ENCODE data around the gene SEMA4D.
A peak's percentile ranks its signal among the peaks of the same experiment; 100 is the strongest.

Gene SEMA4D

DNA sequence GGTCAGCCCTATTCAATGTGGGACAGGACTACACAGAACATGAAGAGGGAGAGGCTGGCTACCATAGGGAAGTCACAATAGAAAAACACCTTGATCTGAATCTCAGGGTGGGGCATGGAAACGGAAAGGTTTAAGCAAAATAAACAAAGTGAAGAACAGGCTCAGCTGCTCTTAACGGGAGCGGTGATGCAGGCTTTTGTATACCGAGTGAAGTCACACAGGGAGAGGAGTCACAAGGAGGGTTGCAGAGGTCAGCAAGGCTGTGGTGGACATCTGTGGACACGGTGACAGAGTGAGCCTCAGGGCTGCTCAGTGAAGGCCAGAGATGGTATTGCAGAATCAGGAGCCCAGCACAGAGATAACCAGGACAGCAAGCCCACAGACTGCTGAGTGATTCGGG, 30.6 kb upstream of the SEMA4D start:
- DNase-seq: no peak

DNA sequence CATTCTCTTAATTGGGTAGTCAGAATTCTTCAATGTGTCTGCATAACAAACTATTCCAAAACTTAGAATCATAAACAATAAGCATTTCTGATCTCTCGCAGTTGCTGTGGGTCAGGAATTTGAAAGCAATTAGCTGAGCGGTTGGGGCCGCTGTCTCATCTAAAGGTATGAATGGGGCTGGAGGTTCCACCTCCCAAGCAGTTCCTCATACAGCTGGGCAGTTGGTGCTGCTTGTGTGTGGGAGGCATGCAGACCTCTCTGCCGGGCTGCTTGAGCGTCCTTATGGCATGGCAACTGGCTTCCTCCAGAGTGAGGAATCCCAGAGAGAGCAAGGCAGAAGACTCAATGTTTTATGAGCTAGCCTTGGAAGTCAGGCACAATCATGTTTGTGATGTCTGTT, 30.2 kb upstream of the SEMA4D start:
- DNase-seq: peak; percentile 18 to 51

DNA sequence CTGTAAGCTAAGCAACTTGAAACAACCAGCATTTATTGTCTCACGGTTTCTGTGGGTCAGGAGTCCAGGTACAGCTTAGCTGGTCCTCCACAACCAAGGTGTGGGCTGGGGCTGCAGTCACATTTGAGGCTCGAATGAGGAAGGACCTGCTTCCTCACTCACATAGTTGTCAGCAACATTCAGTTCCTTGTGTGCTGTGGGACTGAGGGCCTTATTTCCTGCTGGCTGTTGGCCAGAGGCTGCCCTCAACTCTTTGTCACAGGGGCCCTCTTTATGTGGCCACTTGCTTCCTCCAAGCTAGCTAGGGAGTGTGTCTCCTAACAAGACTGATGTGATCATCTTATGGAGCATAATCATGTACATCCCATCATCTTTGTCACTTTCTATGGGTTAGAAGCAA, 29.2 kb upstream of the SEMA4D start:
- peak; percentile 90 to 95 for DNase-seq

DNA sequence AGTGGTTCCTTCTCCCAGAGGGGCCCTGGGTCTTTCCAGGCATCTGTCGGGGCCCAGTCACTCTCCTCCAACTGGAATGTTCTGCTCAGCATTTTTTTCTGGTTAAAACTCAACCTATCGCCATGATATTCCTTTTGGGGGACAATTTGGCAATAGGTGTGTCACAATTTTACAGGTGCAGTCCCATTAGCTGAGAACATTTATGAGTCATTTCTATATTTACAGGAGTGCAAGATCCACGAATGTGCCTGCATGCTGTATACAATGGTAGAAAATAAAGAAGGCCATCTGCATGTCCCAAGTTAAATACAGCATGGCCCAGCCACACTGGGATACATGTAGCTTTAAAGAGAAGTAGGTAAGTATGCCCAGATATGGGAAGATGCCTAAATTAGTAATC, 28.8 kb upstream of the SEMA4D start:
- no peak for DNase-seq

DNA sequence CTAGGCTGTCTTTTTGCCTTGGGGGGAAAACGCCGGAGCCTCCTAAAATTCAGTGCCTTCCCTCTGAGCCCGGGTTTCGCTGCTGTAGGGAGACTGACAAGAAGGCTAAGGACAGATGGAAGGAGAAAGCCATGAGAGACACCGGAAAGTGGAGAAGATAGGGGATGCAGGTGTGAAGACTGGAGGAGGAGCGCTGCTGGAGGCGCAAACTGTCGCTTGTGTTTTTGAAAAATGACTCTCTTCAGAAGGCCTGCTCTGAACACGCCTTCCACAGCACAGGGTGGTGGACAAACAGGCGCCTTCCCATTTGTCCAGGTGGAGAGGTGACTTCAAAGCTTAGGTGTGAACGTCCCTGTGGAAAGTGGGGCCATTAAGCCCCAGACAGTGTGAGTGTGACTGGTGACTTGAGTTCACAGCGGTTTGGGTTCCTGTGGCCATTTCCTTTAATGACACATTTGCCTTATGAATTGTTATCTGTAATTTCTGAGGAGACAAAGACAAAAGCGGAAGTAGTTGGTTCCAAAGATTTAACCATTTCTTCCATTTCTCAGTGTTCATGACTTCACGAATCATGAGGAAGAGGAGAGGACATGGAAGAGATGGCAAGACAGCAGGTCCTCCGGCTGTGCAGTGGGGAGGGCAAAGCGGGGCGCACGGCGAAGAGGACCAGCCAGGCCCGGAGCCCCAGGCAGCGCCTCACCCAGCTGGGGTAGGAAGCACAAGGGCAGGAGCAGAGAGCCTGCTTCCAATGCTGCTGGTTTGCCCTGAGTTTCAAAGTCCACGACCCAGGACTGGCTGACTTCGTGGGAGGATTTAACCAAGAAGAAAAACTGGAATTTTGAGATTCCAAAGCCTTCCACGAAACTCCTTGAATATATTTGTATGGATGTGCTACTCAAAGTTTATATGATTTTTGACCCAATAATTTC, 27.8 kb upstream of the SEMA4D start:
- DNase-seq: peak; percentile 63 to 71

DNA sequence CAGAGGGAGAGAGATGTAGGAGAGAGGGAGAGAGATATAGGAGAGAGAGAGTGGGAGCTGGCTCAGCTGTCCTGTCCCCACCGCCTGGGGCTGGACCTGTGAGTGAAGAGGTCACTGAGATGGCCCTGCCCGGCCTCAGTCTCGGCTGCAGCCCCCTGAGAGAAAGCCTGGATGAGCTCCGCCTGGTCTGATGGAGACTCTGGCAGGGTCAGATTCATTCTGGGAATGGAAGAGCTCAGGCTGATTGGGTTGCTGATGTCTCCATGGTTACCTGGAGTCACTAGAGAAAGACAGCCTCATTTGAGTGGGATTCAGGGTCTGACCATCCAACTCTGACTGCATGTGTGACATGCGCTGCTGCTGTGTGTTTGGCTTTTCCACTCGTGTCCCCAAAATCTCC, 27.1 kb upstream of the SEMA4D start:
- no peak for DNase-seq

DNA sequence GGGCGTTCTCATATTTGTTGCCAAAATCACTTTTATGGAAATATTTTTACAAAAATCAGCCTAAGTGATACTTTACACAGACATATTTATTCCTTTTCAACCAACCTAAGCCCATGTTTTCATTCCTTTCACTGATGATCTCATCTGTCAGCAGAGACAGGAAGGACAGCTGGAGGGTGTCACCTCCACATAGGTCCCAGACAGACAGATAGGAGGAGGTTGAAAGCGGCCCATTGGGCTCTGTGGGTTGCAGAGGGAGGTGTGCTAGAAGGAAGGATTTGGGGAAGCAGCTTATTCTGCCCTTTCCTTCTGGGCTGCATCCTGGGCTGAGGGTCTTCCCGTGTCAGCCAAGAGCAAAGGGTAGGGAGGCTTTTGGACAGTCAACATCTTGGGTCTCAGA, 26.0 kb upstream of the SEMA4D start:
- peak; percentile 41 to 62 for DNase-seq

DNA sequence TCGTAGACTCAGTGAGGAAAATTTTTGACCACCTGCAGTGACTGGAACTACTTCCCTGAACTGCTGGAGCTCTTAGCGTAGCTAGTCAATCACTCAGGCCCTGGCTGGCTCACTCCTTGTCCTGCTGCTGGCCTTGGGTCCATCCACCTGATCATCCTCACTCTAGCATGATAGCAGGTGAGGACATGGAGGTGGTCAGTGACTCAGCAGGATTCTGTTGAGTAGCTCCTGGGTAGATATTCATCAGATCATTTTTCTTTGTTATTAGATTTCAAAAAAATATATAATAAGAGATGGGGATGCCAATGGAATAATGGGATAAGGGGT, 25.0 kb upstream of the SEMA4D start:
- DNase-seq: no peak

DNA sequence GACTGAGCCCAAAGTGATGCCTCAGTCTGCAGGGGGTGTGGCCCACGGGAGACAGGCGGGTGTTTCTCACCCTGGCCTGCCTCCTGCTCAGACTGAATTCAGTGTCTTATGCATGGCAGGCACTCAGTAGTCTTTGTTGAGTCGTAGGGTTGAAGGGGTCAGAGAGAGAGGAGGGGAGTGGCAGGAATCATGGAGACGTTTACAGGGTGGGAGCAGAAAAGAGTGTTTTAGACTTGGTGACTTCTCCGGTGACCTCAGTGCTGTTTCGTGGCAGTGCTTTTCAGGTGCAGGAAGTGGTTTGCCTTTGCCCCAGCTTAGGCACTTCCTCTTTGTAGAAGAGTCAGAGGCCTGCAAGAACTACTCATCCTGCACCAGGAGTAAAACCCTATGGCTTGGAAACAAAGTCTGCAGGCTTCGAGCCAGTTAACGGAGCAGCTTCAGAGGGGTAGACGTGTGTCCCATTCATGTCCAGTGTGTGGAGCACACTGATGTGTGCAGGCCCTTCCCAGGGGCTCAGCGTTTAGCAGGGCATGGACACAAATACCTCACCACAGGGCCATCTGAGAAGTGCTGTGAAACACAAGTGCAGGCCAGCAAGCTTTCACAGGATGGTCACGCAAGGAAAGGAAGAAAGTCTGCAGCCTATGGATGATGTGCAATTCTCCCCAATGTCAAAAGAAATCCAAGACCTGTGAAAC, 24.5 kb upstream of the SEMA4D start:
- peak; percentile 96 to 98 for DNase-seq

DNA sequence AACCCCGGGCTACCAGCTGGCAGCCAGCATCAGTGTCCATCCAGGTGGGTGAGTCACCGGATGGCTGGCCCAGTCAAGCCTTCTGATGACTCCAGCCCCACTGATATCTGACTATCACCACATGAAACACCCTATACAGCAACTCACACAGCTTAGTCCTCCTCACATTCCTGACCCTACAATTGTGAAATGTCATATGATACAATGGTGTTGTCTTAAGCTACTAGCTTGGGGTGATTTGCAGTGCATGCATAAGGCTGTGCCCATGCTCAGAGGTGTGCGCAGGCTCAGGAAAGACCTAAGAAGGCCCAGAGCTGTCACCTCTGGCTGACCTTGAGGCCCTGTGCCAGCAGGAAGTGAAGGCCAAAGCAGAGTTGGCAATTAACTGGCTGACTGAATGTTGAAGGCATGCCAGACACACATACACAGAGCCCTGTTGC, 21.5 kb upstream of the SEMA4D start:
- no peak for DNase-seq

DNA sequence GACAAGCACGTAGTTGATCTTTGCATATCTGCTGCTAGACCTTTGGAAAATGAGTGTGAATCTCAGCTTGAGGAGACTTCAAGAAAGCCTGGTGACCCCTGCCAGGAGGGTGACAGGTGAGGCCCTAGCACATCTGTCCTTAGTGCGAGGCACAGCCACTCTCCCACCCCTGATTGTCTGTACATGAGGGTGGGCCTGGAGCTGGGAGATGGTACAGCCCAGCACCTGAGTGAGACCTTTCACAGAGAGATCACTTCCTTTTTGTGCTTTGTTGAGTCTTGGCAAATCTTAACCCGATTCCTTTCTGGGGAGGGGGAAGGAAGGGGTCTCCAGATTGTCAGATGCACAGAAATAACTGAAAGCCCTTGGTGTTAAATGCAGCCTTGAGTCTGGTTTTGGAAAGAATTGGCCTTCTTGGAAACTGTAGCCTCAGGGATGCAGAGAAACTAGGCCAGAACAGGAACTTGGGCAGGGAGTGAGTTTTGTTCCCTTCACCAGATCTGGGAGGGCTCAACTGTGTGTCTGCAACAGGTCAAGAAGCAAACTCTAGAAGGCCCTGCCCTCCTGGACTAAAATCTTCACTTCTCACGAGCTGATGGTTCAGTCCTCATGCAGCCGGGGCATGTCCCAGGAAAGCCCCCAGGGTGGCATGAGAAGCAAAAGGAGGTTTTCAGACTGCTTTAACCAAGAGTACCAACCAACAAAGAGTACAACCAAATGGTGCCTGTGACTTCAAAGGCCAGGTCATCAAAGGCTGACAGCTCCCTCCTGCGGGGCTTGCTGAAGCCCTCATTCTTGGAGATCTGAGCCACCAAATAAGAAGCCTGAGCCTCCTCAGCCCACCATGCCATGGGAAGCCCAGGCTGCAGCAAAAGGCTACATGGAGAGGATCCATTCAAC, 20.8 kb upstream of the SEMA4D start:
- DNase-seq: peak in 1 of 2 experiments; percentile 15

DNA sequence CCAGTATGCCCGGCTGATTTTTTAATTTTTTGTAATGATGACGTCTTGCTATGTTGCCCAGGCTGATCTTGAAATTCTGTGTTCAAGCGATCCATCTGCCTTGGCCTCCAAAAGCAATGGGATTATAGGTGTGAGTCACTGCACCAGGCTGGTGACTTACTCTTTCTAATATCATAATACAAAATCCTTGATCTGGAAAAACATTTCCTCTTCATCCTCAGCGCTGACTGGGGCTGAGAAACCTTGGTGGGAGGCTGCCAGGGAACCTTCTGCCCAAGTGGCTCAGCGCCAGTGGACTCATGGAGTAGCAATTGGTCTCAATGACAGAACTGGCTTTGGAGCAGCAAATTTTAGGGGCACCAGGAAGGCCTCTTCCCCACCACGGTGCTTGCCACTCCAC, 17.5 kb upstream of the SEMA4D start:
- no peak for DNase-seq

DNA sequence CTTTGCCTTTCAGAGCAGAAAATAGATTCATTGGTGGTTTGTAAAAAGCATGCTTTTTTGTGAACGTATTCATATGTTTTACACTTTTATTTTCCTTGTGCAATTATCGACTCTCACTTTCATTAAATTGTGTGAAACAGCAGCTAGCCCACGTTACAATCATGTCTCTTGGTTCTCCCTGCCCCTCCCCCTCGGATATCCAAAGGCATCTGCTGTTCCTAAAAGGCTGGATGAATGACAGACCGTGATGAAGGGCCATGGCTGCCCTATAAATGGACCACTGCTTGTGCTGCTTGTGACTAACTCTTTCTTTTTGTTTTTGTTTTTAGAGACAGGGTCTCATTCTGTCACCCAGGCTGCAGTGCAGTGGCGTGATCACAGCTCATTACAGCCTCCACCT, 17.0 kb upstream of the SEMA4D start:
- DNase-seq: no peak

DNA sequence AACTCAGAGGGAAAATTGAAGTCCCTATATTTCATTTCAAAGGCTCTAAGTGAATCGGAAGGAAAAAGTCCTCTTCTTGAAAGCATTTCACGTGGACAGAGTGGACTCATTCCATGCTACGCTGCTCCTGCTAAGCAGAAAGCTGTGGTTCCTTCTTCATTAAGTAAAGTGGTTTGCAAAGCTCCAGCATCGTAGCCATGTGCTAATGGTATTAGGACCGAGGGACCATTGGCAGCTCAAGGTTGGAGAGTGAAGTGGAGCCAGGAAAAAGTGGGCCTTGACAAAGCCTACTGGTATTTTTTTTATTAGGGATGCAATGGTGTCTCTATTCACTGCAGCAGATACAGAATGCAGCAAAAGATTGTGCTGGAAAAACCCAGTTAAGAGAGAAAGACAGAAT, 16.4 kb upstream of the SEMA4D start:
- no peak for DNase-seq

DNA sequence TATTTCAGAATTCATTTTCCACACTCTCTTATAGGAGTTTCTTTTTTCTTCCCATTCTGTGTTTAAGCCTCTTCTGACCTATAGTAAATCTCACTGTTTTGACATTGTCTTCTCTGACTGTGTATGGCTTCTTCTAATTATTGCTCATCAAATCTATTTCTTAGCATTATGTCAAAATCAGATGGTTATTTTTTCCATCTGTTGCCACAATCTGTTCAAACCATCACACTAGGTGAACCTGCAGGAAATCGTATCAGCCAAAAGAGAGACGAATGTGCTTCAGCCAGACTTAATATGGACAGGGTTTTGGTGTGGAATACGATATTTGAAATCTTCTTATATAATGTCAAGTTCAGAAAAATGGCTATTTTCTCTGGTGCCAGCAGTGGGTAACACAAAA, 15.9 kb upstream of the SEMA4D start:
- DNase-seq: no peak

DNA sequence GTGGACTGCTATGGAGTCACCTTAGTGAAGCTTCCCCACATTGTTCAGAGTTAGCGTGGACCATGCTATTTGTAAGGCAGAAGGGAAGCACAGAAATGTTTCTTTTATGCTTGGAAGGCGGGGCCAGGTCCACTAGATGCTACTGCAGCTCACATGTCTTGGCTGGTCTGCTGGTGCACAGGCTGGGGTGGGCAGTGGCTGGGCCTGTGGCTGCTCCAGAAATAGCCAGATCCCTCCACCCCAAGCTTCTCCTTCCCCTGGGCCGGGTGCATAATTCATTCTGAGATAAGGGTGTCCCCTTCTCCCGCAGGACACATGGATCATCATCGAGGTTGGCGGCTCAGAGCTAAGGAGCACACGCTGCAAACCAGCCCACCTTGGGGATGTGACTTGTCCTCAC, 14.5 kb upstream of the SEMA4D start:
- no peak for DNase-seq

DNA sequence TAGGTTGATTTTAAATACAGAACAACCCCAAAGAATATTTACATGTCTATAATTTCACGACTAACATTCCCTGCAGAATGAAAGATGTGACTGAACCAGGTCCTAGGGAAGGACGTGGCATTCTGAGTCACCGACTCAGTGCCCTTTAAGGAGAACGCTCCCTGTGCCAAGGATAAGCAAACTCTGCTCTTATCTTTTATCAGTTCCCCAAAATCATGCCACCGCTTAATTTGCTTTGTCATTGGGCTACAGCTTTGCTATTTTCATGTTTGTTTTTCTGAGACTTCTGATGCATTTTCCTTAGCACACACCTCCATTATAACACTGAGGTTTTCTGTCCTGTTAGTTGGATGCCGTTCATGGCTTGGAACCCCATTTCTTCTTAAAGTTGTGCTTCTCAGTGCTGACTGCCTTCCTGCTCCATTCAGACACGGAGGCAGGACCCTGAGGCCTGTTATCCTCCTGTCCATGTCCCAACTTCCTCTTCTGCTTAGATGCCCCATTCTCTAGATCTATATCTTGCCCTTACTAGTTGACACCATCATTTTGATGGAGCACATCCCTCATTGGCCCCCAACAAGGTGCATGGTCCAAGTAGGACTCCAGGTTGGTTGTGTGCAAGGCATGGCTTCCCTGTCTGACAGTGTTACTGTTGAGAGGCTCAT, 11.2 kb upstream of the SEMA4D start:
- DNase-seq: peak; percentile 18 to 27

DNA sequence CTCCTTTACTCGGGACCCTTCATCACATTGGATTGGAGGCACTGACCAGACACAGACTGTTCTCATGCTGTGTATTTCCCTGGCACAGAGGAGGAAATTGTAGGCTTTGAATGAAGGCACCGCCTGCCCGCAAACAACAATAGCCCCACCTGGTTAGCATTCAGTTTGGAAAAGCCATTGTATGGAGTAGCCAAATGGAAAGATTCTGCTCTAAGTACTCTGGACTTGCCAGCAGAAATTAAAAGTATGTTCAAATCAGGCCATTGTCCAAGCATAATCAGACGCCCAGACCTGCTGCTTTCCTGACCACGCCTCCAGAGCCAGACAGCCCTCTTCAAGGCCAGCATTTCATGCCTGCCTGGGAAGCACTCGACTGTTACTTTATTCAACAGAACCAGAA, 8.0 kb upstream of the SEMA4D start:
- no peak for DNase-seq

DNA sequence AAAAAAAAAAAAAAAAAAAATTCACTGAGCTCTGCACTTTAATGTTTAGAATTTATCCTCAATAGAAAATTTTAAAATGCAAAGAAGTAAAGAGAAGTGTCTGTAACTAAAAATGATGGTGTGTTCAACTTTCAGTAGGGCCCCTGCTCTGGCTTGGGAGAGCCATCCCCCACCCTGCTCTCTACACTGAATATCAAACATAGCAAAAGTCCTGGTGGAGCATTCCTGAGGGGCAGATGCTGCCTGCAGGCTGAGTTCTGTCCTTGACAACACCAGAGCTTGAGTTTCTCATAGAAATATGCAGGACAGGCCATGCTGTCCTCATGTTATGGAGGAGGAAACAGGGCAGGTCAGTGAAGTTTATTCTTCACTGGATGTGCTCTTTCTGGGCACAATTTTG, 7.1 kb upstream of the SEMA4D start:
- no peak for DNase-seq

DNA sequence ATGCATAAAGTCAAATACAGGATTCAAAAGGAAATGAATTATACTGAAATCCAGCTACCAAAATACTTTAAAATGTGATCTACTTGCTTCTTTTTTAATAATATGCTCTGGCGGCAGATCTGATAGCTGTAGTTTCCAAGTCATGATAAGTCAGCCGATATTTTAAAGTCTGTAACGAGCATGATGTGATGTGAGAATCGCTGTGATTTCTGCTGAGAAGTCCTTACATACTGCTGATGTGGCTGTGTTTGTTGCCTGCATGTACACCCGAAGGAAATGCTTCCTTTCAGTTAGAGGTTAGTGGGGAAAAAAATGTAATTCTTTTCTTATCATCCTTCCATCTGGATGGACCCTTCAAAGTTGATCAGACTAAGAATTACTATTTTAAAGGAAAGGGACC, 4.8 kb upstream of the SEMA4D start:
- DNase-seq: no peak

DNA sequence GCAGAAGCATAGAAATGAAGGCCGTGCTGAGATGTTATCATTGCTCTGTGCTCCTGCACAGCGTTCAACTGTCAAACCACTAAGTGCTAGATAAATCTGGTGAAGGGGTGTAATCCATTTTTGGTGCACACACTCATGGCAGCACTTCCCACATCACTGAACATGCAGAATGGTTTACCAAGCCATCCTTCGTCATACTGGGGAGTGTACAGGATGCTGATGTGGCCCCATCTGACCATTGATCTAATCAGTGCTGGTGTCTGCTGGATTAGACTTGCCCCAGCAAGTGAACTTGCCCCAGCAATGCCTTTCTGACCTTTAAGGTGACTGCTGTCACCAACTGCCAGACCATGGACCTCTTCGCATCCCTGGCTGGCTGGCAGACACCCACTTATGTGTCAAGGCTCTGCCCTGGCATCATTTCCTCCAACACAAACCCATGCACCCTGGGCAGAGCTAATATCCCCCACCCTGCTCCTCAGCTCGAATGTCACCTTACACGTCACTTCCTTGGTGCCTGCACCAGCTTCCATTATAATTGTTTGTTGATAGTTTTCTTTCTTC, 4.2 kb upstream of the SEMA4D start:
- no peak for DNase-seq

DNA sequence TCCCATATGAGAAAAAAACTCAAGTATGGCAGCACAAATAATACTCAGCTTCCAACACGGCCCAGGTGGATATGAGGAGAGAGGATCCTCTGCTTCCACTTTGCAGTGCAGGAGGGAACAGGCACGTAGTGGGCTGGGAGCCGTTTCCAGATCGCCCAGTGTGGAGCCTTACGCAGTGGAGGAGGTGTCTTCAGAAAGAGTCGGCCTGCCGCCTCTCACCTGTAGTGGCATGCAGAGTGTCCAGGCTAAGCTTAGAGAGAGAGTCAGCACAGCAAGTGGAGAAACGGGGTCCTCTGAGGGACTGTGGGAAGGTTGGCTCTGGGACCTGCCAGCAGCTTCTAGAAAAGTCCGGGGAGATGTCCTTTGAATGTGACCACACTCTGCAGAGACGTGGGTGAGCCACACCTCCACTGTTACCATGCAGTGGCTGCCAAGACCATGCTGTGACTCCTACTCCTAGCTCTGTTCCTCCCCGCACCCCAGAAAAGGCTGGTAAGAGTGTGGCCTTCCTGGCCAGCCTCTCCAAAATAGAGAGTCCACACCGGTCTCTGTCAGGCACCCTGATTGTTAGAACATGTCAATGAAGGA, 3.5 kb upstream of the SEMA4D start:
- no peak for DNase-seq
